K562 (cell line): ENCODE data around the gene MAMDC2. TPM values are rescaled to one million over a fixed set of nuclear protein-coding genes. Genes with fewer than 3 reads are reported as not detected.

Experiments
- ATAC-seq: fragments of 200-7000 bp; cut with Tn5 transposase; 3 replicates; pipeline ENCODE4 v1.9.1; 2020; ENCODE audit warnings: moderate library complexity
- BruUV-seq: library from RNA; stranded (reverse); fragments of 400-500 nt; replicated peaks from 2 replicates; lab custom pipeline; 2021; lab: Mats Ljungman, UMichigan
- CTCF ChIA-PET: fragments of 300-600 bp; formaldehyde crosslinking; extraction: SDS; loops from one replicate; lab custom pipeline; 2021; ENCODE audit warnings: low intra/inter-chr PET ratio; lab: Yijun Ruan, JAX
- POLR2A ChIA-PET: fragments of 300-600, 350-650 bp; sonication (Branson Sonifier 250); formaldehyde crosslinking; extraction: SDS; loops from one replicate; lab custom pipeline; 2021; ENCODE audit warnings: antibody characterized with exemption, inconsistent platforms; lab: Yijun Ruan, JAX
- DNase-seq, 4 experiments: peaks; one replicate each; pipeline versions ENCODE4 v3.0.0 to v3.0.0-alpha.2; 2011 to 2018; ENCODE audit warnings: low spot score in 3 of 4, mixed read lengths in 3 of 4; ENCODE audit errors: extremely low read depth in 1 of 4
- FAIRE-seq: peaks from 2 replicates; lab custom pipeline; 2011; peaks lifted over from hg19 to GRCh38; lab: Jason Lieb, UNC
- H2AFZ ChIP-seq: 2 replicates; pipeline ENCODE4 v1.6.0; 2011; ENCODE audit warnings: low read depth, low read length, control low read depth, inconsistent platforms
- H3K27ac ChIP-seq: fragments of 200-600 bp; 3 replicates; pipeline ENCODE4 v1.8.0; 2011; ENCODE audit warnings: low read depth, mild to moderate bottlenecking, control low read depth, inconsistent platforms, low read length, moderate library complexity, mixed read lengths; ENCODE audit errors: extremely low read depth
- H3K27me3 ChIP-seq, 2 experiments: fragments of 300-600 bp in 1 of 2; 2 replicates in 1 of 2; 3 replicates in 1 of 2; pipeline versions ENCODE4 v1.6.0 to v1.8.0; 2011; ENCODE audit warnings: inconsistent platforms in 2 of 2, low read length in 2 of 2, mild to moderate bottlenecking in 1 of 2, mixed read lengths in 1 of 2, moderate library complexity in 1 of 2; ENCODE audit not compliant: control insufficient read depth in 2 of 2, insufficient read depth in 2 of 2
- H3K36me3 ChIP-seq: fragments of 300-600 bp; 3 replicates; pipeline ENCODE4 v1.8.0; 2011; ENCODE audit warnings: mild to moderate bottlenecking, low read length, inconsistent platforms; ENCODE audit not compliant: control insufficient read depth, insufficient read depth
- H3K4me1 ChIP-seq, 2 experiments: fragments of 200-600 bp in 1 of 2; replicated peaks in 1 of 2; 2 replicates in 1 of 2; 3 replicates in 1 of 2; pipeline versions ENCODE4 v1.5.1 to v1.8.0; 2011; ENCODE audit warnings: inconsistent platforms in 2 of 2, low read length in 2 of 2, mild to moderate bottlenecking in 1 of 2, mixed read lengths in 1 of 2, moderate library complexity in 1 of 2; ENCODE audit not compliant: control insufficient read depth in 2 of 2, insufficient read depth in 2 of 2
- H3K4me2 ChIP-seq: 2 replicates; pipeline ENCODE4 v1.6.1; 2011; ENCODE audit warnings: low read length, control low read depth, inconsistent platforms, mixed read lengths; ENCODE audit not compliant: insufficient read depth
- H3K4me3 ChIP-seq: fragments of 200-600 bp; sonication (generic), shearing (Covaris generic); 2 replicates; pipeline ENCODE4 v1.5.1; 2016; ENCODE audit warnings: control low read depth, inconsistent platforms
- H3K79me2 ChIP-seq: fragments of 200-600 bp; 3 replicates; pipeline ENCODE4 v1.8.0; 2011; ENCODE audit warnings: low read length, inconsistent platforms; ENCODE audit not compliant: control insufficient read depth, insufficient read depth
- H3K9ac ChIP-seq, 2 experiments: 2 replicates each; pipeline versions ENCODE4 v1.6.0 to v1.6.1; 2011; ENCODE audit warnings: low read depth in 2 of 2, low read length in 2 of 2, control low read depth in 1 of 2, inconsistent platforms in 1 of 2, mild to moderate bottlenecking in 1 of 2, mixed read lengths in 1 of 2; ENCODE audit not compliant: insufficient read depth in 1 of 2
- H3K9me1 ChIP-seq: one replicate; pipeline ENCODE4 v1.6.0; 2011; ENCODE audit warnings: inconsistent platforms, mild to moderate bottlenecking, low read length, moderate library complexity; ENCODE audit not compliant: control insufficient read depth, insufficient read depth
- H3K9me3 ChIP-seq: replicated peaks from 2 replicates; pipeline ENCODE4 v1.5.1; 2011; ENCODE audit warnings: low read depth, low read length, inconsistent platforms; ENCODE audit not compliant: control insufficient read depth, insufficient read depth
- H4K20me1 ChIP-seq: replicated peaks from 2 replicates; pipeline ENCODE4 v1.6.1; 2011; ENCODE audit warnings: low read length, inconsistent platforms, mixed read lengths; ENCODE audit not compliant: control insufficient read depth, insufficient read depth
- CBX3 ChIP-seq, 2 experiments: IDR thresholded peaks; 1 replicate in 1 of 2; 2 replicates in 1 of 2; pipeline ENCODE4 v1.6.1; 2012; ENCODE audit warnings: inconsistent platforms in 2 of 2, low read length in 2 of 2, borderline replicate concordance in 1 of 2, control low read depth in 1 of 2
- E2F3 ChIP-seq: fragments of 250-450 bp; sonication (Bioruptor Pico); IDR thresholded peaks from 2 replicates; pipeline ENCODE4 v1.4.0; 2020; ENCODE audit warnings: mild to moderate bottlenecking
- KHSRP ChIP-seq: fragments of 450-650 bp; IDR thresholded peaks from 2 replicates; pipeline ENCODE4 v1.6.1; 2017
- KLF10 ChIP-seq: fragments of 250-450 bp; sonication (Bioruptor Pico); IDR thresholded peaks from 2 replicates; pipeline ENCODE4 v1.6.1; 2021; ENCODE audit warnings: matching md5 sums
- NFATC3 ChIP-seq: fragments of 450-650 bp; IDR thresholded peaks from 2 replicates; pipeline ENCODE4 v1.6.1; 2017; ENCODE audit warnings: mild to moderate bottlenecking
- RBM17 ChIP-seq: fragments of 200-400 bp; formaldehyde crosslinking; IDR thresholded peaks from 2 replicates; pipeline ENCODE4 v1.6.1; 2017; ENCODE audit warnings: low read depth, mild to moderate bottlenecking, low read length, borderline replicate concordance
- RBM25 ChIP-seq: fragments of 200-400 bp; formaldehyde crosslinking; IDR thresholded peaks from 2 replicates; pipeline ENCODE4 v1.6.1; 2018; ENCODE audit warnings: low read length, low read depth, moderate library complexity; ENCODE audit not compliant: severe bottlenecking
- SNAPC5 ChIP-seq: fragments of 250-450 bp; sonication (Bioruptor Pico); IDR thresholded peaks from 2 replicates; pipeline ENCODE4 v1.8.0; 2021; ENCODE audit warnings: moderate library complexity, mild to moderate bottlenecking, inconsistent platforms
- SREBF1 ChIP-seq: fragments of 150-350 bp; IDR thresholded peaks from 2 replicates; pipeline ENCODE4 v1.6.1; 2014; ENCODE audit warnings: antibody characterized with exemption, low read depth, low read length, borderline replicate concordance
- TAF15 ChIP-seq: fragments of 200-400 bp; formaldehyde crosslinking; IDR thresholded peaks from 2 replicates; pipeline ENCODE4 v1.6.1; 2017; ENCODE audit warnings: mild to moderate bottlenecking, low read depth, low read length, moderate library complexity
- ZNF143 ChIP-seq: sonication (generic); formaldehyde crosslinking; IDR thresholded peaks from 2 replicates; pipeline ENCODE4 v1.9.0; 2022; ENCODE audit warnings: mild to moderate bottlenecking, missing genetic modification reagents
- in situ Hi-C: fragments of 300-500 bp; cut with MboI; formaldehyde crosslinking; loops from 4 replicates; pipeline ENCODE4 v1.15.0; 2018; ENCODE audit warnings: inconsistent platforms, mixed read lengths
- intact Hi-C: fragments of 100-400 bp; cut with micrococcal nuclease; formaldehyde crosslinking; loops from 2 replicates; pipeline ENCODE4 v1.14.2; 2022
- polyA plus RNA-seq, 8 experiments: library from polyadenylated mRNA; depleted of rRNA in 4 of 8; stranded (reverse) in 5 of 8; unstranded in 3 of 8; fragments of >200 nt; fragmentation: Nextera tagmentation in 2 of 8; fragmentation: Illumina TruSeq in 1 of 8; extraction: Ambion mirVana in 2 of 8; extraction: Trizol in 1 of 8; gene quantifications; 2 replicates each; pipeline versions ENCODE4 v1.2.1 to v1.2.3, GENCODE V29; 2011 to 2014; ENCODE audit warnings: inconsistent platforms in 1 of 8, missing spikeins in 1 of 8
- total RNA-seq, 7 experiments: library from RNA; depleted of rRNA in 6 of 7; stranded (reverse); fragments of >200 nt in 6 of 7; fragmentation: Illumina TruSeq in 2 of 7; extraction: Trizol in 2 of 7; gene quantifications; 2 replicates each; pipeline versions ENCODE4 v1.2.1 to v1.2.3, GENCODE V29; 2011 to 2021; ENCODE audit warnings: low replicate concordance in 1 of 7

Gene MAMDC2
- total and polyA plus RNA-seq, 9 of the 15 experiments (the other 6 are each of a cell fraction or from before 2014, with no cell fraction given), result 0.01 to 0.03 TPM; not detected in 7

DNA sequence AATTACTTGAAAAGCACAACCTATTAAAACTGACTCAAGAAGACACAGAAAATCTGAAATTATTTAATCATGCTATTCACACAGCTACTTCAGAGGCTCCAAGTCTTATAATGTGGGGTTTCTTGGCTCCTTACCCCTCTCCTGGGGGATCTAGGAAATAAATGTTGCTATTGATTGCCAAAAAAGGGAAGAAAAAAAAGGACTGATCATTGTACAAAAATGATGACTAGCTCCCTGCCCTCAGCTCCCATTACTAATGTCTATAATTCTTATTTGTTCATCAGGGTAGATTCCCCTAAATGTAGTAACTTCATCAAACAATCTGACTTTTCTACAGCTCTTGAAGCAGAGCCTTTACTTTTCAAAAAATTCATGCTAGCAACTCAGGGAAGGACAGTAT, 211.8 kb downstream of the MAMDC2 start:
- Histone ChIP-seq H3K79me2 (peaks cover 19% of the 10 kb centered on the region), H3K36me3 (peaks cover 4% of the 10 kb centered on the region; the same call in 1 of the 3 replicates), H3K27ac (peak overlapping the region; percentile 37; the same call in 2 of the 3 replicates), H3K4me3 (peak overlapping the region; percentile 20; the same call in 1 of the 2 replicates), H3K4me2 (peak overlapping the region; percentile 75), H3K27me3 (no peaks in the 10 kb centered on the region), H3K4me1 (peaks cover 18 to 22% of the 10 kb centered on the region in 2 experiments; a peak in 4 of 5 replicates), H3K9ac (peak overlapping the region in 1 of 2 experiments; percentile 66; a peak in 2 of 4 replicates), H2AFZ (peak overlapping the region; percentile 76), H3K9me1 (no peaks in the 10 kb centered on the region), H4K20me1 (0 out of 2 replicates have a peak, but pooled peaks cover 6% of the 10 kb centered on the region), H3K9me3 (no peaks in the 10 kb centered on the region)
- TF ChIP-seq ZNF143 (CRISPR knock-in tag) (no peak), NFATC3 (no peak), RBM25 (no peak), KLF10 (CRISPR knock-in tag) (no peak), KHSRP (no peak), TAF15 (no peak), SNAPC5 (CRISPR knock-in tag) (no peak), RBM17 (no peak), CBX3 (IDR thresholded peaks at IDR 0.05; ENCODE audit: borderline replicate concordance in 1 of 2, low read length in 2 of 2) (no peak), E2F3 (CRISPR knock-in tag) (no peak), SREBF1 (no peak)
- POLR2A ChIA-PET, result interaction anchor here (0.7 to 1.7 kb wide), 3 partner anchors 13 to 163 kb away, joined by 3 to 4 read pairs (median 4); no protein-coding TSS in a partner anchor
- ATAC-seq, result no peak
- in situ Hi-C loops, result no loop called here
- DNase-seq, result no peak
- FAIRE-seq, result no peak
- no TSS peak for BruUV-seq
- intact Hi-C loops, result loop anchor here (5.0 to 10.0 kb wide), 2 partner anchors 162 to 229 kb away; no protein-coding TSS in a partner anchor
- CTCF ChIA-PET, result no interaction called here
